Fibroblast of lung (primary cell): Measurements from ENCODE around the gene SLC22A23. TPM values are rescaled to one million over a fixed set of nuclear protein-coding genes. Genes with fewer than 3 reads are reported as not detected.

ENCODE experiments used
- DNase-seq, 2 donors: peaks; one replicate each; pipeline versions ENCODE4 v3.0.0 to v3.0.0-alpha.2; 2010; ENCODE audit warnings: low read depth in 2 of 2
- H2AFZ ChIP-seq: 2 replicates; pipeline ENCODE4 v1.5.1; 2012; ENCODE audit warnings: low read length, control low read depth, inconsistent platforms
- H3K27ac ChIP-seq: 2 replicates; pipeline ENCODE4 v1.5.1; 2011; ENCODE audit warnings: low read length, control low read depth; ENCODE audit not compliant: insufficient read depth
- H3K27me3 ChIP-seq: 2 replicates; pipeline ENCODE4 v1.5.1; 2011; ENCODE audit warnings: mild to moderate bottlenecking, low read length; ENCODE audit not compliant: control insufficient read depth, insufficient read depth
- H3K36me3 ChIP-seq: 2 replicates; pipeline ENCODE4 v1.5.1; 2011; ENCODE audit warnings: low read length; ENCODE audit not compliant: control insufficient read depth, insufficient read depth
- H3K4me1 ChIP-seq: 2 replicates; pipeline ENCODE4 v1.5.1; 2011; ENCODE audit warnings: low read length; ENCODE audit not compliant: control insufficient read depth, insufficient read depth; ENCODE audit errors: extremely low read depth
- H3K4me2 ChIP-seq: 2 replicates; pipeline ENCODE4 v1.5.1; 2011; ENCODE audit warnings: low read length, control low read depth; ENCODE audit not compliant: insufficient read depth; ENCODE audit errors: extremely low read depth
- H3K4me3 ChIP-seq, 4 experiments: fragments of 200-600 bp in 1 of 4; sonication (generic) in 1 of 4; replicated peaks in 1 of 4; 2 replicates each; pipeline ENCODE4 v1.5.1; 2011 to 2016; ENCODE audit warnings: low read length in 4 of 4, low read depth in 3 of 4, mild to moderate bottlenecking in 3 of 4, control low read depth in 2 of 4, inconsistent platforms in 1 of 4, mixed read lengths in 1 of 4; ENCODE audit not compliant: insufficient read depth in 1 of 4; ENCODE audit errors: control extremely low read depth in 1 of 4
- H3K79me2 ChIP-seq: 2 replicates; pipeline ENCODE4 v1.5.1; 2012; ENCODE audit warnings: mild to moderate bottlenecking, low read length, inconsistent platforms; ENCODE audit not compliant: control insufficient read depth, insufficient read depth
- H3K9ac ChIP-seq: 2 replicates; pipeline ENCODE4 v1.5.1; 2011; ENCODE audit warnings: mild to moderate bottlenecking, low read length, control low read depth; ENCODE audit not compliant: insufficient read depth
- H3K9me3 ChIP-seq: 2 replicates; pipeline ENCODE4 v1.5.1; 2012; ENCODE audit warnings: low read depth, low read length; ENCODE audit not compliant: control insufficient read depth, insufficient read depth
- H4K20me1 ChIP-seq: 2 replicates; pipeline ENCODE4 v1.5.1; 2011; ENCODE audit warnings: low read length; ENCODE audit not compliant: control insufficient read depth, insufficient read depth; ENCODE audit errors: extremely low read depth
- CTCF ChIP-seq, 2 donors: IDR thresholded peaks in 1 of 2; conservative IDR thresholded peaks in 1 of 2; 1 replicate in 1 of 2; 2 replicates in 1 of 2; pipeline ENCODE4 v1.5.1; 2011 to 2012; ENCODE audit warnings: low read length in 2 of 2, control low read depth in 1 of 2, inconsistent platforms in 1 of 2, low read depth in 1 of 2, mild to moderate bottlenecking in 1 of 2
- EZH2 ChIP-seq: IDR thresholded peaks from 2 replicates; pipeline ENCODE4 v1.5.1; 2012; ENCODE audit warnings: low read length, control low read depth, mild to moderate bottlenecking; ENCODE audit errors: missing control alignments
- polyA plus RNA-seq, 2 donors: library from polyadenylated mRNA; depleted of rRNA in 1 of 2; stranded (reverse) in 1 of 2; unstranded in 1 of 2; fragments of >200 nt; gene quantifications; 2 replicates each; pipeline ENCODE4 v1.2.1, GENCODE V29; 2011 to 2012; ENCODE audit warnings: missing spikeins in 1 of 2
- total RNA-seq: library from RNA; depleted of rRNA; stranded (reverse); fragments of >200 nt; gene quantifications from 2 replicates; pipeline ENCODE4 v1.2.1, GENCODE V29; 2014

SLC22A23 gene
- total and polyA plus RNA-seq, 2 donors (not counting 1 experiment from before 2014, with no cell fraction given), result 0.37 to 3.0 TPM

GRCh38 chr6:3460253-3460652 is 3.4 kb upstream of the SLC22A23 start:
- no peaks in the 10 kb centered on the region for H4K20me1 ChIP-seq
- no peak overlapping the region for H3K4me3 ChIP-seq
- H3K27me3 ChIP-seq, result peaks cover 16% of the 10 kb centered on the region
- H2AFZ ChIP-seq, result no peak overlapping the region
- H3K36me3 ChIP-seq, result no peaks in the 10 kb centered on the region
- no peak for DNase-seq
- no peaks in the 10 kb centered on the region for H3K79me2 ChIP-seq
- no peak overlapping the region for H3K9ac ChIP-seq
- no peaks in the 10 kb centered on the region for H3K9me3 ChIP-seq
- no peak overlapping the region for H3K4me2 ChIP-seq
- TF ChIP-seq EZH2 (no peak), CTCF (conservative IDR thresholded peaks at IDR 0.05 in 1 of 2, IDR thresholded peaks at IDR 0.05 in 1 of 2; ENCODE audit: low read depth in 1 of 2, low read length in 2 of 2) (no peak)
- no peak overlapping the region for H3K27ac ChIP-seq
- peaks cover 3% of the 10 kb centered on the region for H3K4me1 ChIP-seq

GRCh38 chr6:3458706-3459421 is 2.0 kb upstream of the SLC22A23 start:
- Histone ChIP-seq H4K20me1 (no peaks in the 10 kb centered on the region), H3K79me2 (no peaks in the 10 kb centered on the region), H3K36me3 (no peaks in the 10 kb centered on the region), H3K9me3 (no peaks in the 10 kb centered on the region), H3K4me1 (peaks cover 3% of the 10 kb centered on the region), H3K4me2 (no peak overlapping the region), H3K27me3 (peaks cover 22% of the 10 kb centered on the region), H3K9ac (no peak overlapping the region), H3K27ac (no peak overlapping the region), H3K4me3 (no peak overlapping the region), H2AFZ (no peak overlapping the region)
- TF ChIP-seq CTCF (conservative IDR thresholded peaks at IDR 0.05 in 1 of 2, IDR thresholded peaks at IDR 0.05 in 1 of 2; ENCODE audit: low read depth in 1 of 2, low read length in 2 of 2) (no peak), EZH2 (no peak)
- DNase-seq, result no peak

- Histone ChIP-seq H3K27me3 (peaks cover 22% of the 10 kb centered on the region), H3K9me3 (no peaks in the 10 kb centered on the region), H3K4me3 (peak overlapping the region in 3 of 4 experiments; percentile 16 to 48 (median 26)), H3K36me3 (no peaks in the 10 kb centered on the region), H3K79me2 (no peaks in the 10 kb centered on the region), H3K9ac (no peak overlapping the region), H3K4me2 (peak overlapping the region; percentile 58), H2AFZ (no peak overlapping the region), H3K27ac (no peak overlapping the region), H3K4me1 (peaks cover 3% of the 10 kb centered on the region), H4K20me1 (no peaks in the 10 kb centered on the region)
- no peak for TF ChIP-seq CTCF (conservative IDR thresholded peaks at IDR 0.05 in 1 of 2, IDR thresholded peaks at IDR 0.05 in 1 of 2; ENCODE audit: low read depth in 1 of 2, low read length in 2 of 2)
- TF ChIP-seq EZH2, result peak; percentile 79
- peak; percentile 11 to 41 for DNase-seq
Measured at GRCh38 chr6:3457710-3458602, 1.1 kb upstream of the SLC22A23 start.
